Skeletal muscle tissue (tissue), 4 donors: ENCODE results near the gene ABCC4. TPM values are rescaled to one million over a fixed set of nuclear protein-coding genes. Genes with fewer than 3 reads are reported as not detected.
A peak's percentile ranks its signal among the peaks of the same experiment; 100 is the strongest.
"Not testable (repeated sequence)": the region's sequence is repeated elsewhere in the genome, so short reads cannot be mapped to it uniquely, and the experiment has no call there.

Experiments used
- H3K27ac ChIP-seq: one replicate; pipeline ENCODE4 v1.7.0; 2013; ENCODE audit warnings: mild to moderate bottlenecking, low read depth, low read length, inconsistent platforms
- H3K27me3 ChIP-seq, 3 donors: one replicate each; pipeline ENCODE4 v1.7.0; 2013; ENCODE audit warnings: low read length in 3 of 3; ENCODE audit not compliant: control insufficient read depth in 3 of 3, insufficient read depth in 3 of 3
- H3K36me3 ChIP-seq, 3 donors: one replicate each; pipeline ENCODE4 v1.7.0; 2013; ENCODE audit warnings: low read length in 3 of 3; ENCODE audit not compliant: control insufficient read depth in 3 of 3, insufficient read depth in 3 of 3
- H3K4me1 ChIP-seq, 3 donors: one replicate each; pipeline ENCODE4 v1.7.0; 2013; ENCODE audit warnings: low read length in 3 of 3, mild to moderate bottlenecking in 3 of 3; ENCODE audit not compliant: control insufficient read depth in 3 of 3, insufficient read depth in 3 of 3
- H3K4me3 ChIP-seq, 3 donors: one replicate each; pipeline ENCODE4 v1.7.0; 2013; ENCODE audit warnings: low read length in 3 of 3
- H3K9ac ChIP-seq, 3 donors: one replicate each; pipeline ENCODE4 v1.7.0; 2013; ENCODE audit warnings: low read length in 3 of 3, mild to moderate bottlenecking in 3 of 3, moderate library complexity in 2 of 3, low read depth in 1 of 3
- H3K9me3 ChIP-seq, 3 donors: one replicate each; pipeline ENCODE4 v1.7.0; 2013; ENCODE audit warnings: low read length in 3 of 3; ENCODE audit not compliant: control insufficient read depth in 3 of 3
- total RNA-seq: library from RNA; depleted of rRNA; stranded (reverse); fragments of >200 nt; gene quantifications from one replicate; pipeline ENCODE4 v1.2.3, GENCODE V29; 2014
- donor health status: Osteomylitis.

The ABCC4 gene
- total RNA-seq, 1 donor from 2014 or later: 5.2 TPM

DNA sequence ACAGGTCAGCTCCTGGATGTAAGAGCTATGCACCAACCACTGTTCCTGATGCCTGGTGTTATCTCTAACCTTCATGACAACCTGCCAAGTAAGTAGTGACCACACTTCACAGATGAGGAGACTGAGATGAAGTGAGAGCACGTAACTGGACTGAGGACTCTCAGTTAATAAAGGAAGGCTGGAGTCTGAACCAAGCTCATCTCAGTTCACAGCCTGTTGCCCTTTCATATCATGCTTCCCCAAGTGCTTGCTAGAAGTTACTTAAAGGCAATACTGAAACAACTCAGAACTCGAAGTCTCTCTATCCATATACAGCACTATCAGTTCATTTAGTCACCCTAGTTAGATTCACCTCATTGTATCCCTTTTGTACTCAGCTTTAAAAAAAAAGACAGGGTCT lies 119.7 kb downstream of the ABCC4 start:
- no peak overlapping the region for H3K27ac ChIP-seq
- no peak overlapping the region for H3K9ac ChIP-seq
- H3K27me3 ChIP-seq: no peaks in the 10 kb centered on the region
- no peak overlapping the region for H3K4me3 ChIP-seq
- H3K9me3 ChIP-seq: no peaks in the 10 kb centered on the region
- peaks cover 0 to 7% (median 6%) of the 10 kb centered on the region in 3 donors for H3K36me3 ChIP-seq
- peaks cover 6 to 9% (median 8%) of the 10 kb centered on the region in 3 donors for H3K4me1 ChIP-seq

DNA sequence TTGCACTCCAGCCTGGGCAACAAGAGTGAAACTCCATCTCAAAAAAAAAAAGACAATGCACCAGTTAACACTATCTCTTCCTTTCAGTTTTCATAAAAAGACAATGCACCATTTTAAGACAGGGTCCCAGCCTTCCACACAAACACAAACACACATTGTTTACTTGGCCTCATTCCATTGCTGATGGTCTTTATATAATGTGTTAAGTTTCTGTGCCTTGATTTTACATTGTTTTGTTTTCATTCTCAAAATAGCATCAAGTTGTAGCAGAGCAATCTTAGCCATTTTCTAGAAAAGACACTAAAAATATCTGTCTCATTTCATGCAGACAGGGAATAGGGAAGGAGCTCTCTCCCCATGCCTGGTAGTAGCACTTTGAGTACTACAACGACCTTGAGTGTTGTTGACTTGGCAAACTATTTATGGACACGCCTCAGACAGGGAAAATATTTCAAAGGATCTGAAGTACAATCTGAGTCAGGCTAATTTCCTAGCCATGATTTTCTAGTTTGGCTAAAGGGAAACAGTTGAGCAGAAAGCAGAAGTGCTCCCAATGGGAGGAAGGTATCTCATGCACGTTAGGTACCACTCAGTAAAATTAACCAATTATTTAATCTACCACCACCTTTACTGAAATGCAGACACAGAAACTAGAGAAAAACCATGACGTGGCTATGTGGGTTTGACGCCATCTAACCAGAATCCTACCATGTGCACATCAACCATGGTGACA lies 120.6 kb downstream of the ABCC4 start:
- Histone ChIP-seq H3K4me3 (no peak overlapping the region), H3K9ac (peak overlapping the region in 1 of 3 donors; percentile 40), H3K9me3 (no peaks in the 10 kb centered on the region), H3K4me1 (peaks cover 6 to 9% (median 8%) of the 10 kb centered on the region in 3 donors), H3K27me3 (no peaks in the 10 kb centered on the region), H3K36me3 (peaks cover 2 to 9% (median 7%) of the 10 kb centered on the region in 3 donors), H3K27ac (peak overlapping the region; percentile 15)

DNA sequence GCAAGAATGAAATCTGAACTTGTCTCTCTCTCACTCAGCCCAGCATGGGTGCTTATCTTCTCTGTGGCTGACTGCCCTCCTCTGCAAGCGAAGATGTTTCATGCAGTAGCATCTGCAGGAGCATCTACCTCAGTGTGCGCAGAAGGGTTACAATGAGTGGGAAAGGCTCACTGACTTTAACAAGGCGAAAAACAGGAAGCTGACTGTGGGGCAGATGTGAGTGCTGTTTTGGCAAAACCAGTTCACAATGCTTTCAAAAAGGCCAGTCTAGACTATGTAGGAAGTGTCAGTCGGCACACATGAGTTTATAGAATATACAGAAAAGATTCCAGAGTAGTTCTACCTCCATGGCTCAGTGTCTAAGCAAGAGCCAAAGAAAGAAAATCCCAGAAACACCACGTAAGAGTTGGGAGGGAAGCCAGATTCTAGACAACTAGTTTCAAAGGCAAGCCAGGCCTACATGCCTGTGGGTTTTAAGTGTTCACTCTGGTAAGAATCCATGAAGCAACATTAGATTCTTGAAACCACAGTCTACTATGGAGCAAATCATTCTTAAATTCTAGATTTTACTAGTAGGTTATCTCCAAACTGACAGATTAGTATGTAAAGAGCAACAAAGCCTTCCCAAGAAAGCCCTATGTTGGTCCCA lies 124.5 kb downstream of the ABCC4 start:
- peaks cover 6 to 8% (median 7%) of the 10 kb centered on the region in 3 donors for H3K4me1 ChIP-seq
- peaks cover 7 to 13% (median 11%) of the 10 kb centered on the region in 3 donors for H3K36me3 ChIP-seq
- H3K4me3 ChIP-seq: no peak overlapping the region
- H3K27me3 ChIP-seq: no peaks in the 10 kb centered on the region
- H3K9ac ChIP-seq: no peak overlapping the region
- no peak overlapping the region for H3K27ac ChIP-seq
- no peaks in the 10 kb centered on the region for H3K9me3 ChIP-seq

DNA sequence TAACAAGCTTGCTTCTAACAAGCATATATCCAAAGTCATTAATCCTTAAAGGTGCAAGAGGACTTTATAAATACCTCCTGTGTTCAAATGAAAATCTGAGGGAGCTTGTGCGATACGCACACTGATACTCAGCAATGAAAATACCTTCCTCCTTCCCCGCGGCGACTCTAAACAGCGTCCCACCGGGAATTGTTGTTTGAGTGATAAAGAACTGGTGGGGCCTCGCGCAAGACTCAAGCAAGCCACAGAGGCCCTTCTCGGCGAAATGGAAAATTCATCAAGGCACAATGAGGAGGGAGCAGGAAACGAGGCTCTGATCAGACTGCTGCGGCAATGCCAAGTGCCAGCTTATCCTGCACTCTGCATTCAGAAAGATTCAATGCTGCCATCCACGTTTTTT lies 126.7 kb downstream of the ABCC4 start:
- Histone ChIP-seq H3K27ac (no peak overlapping the region), H3K4me3 (no peak overlapping the region), H3K4me1 (no peaks in the 10 kb centered on the region), H3K36me3 (peaks cover 7 to 13% (median 11%) of the 10 kb centered on the region in 3 donors), H3K27me3 (no peaks in the 10 kb centered on the region), H3K9me3 (no peaks in the 10 kb centered on the region), H3K9ac (no peak overlapping the region)

- Histone ChIP-seq H3K9ac (no peak overlapping the region), H3K4me3 (no peak overlapping the region), H3K27ac (no peak overlapping the region), H3K4me1 (no peaks in the 10 kb centered on the region), H3K36me3 (peaks cover 12 to 20% (median 13%) of the 10 kb centered on the region in 3 donors), H3K27me3 (no peaks in the 10 kb centered on the region), H3K9me3 (no peaks in the 10 kb centered on the region)
Observed at GRCh38 chr13:95168191-95168590, 133.1 kb downstream of the ABCC4 start.

DNA sequence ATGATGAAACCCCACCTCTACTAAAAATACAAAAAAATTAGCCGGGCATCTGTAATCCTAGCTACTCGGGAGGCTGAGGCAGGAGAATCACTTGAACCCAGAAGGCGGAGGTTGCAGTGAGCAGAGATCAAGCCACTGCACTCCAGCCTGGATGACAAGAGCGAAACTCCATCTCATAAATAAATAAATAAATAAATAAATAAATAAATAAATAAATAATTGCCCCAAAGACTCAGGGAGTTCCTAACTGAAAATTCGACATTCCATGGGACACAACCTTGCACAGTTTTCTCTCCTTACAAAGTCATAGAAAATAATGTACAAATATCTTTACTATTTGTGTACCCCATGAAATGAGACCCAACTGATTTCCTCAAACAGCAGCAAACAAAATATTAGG lies 134.2 kb downstream of the ABCC4 start:
- peaks cover 9 to 24% (median 13%) of the 10 kb centered on the region in 3 donors for H3K36me3 ChIP-seq
- H3K9ac ChIP-seq, H3K4me3 ChIP-seq, H3K27me3 ChIP-seq, H3K4me1 ChIP-seq, H3K9me3 ChIP-seq, H3K27ac ChIP-seq: not testable (repeated sequence)

DNA sequence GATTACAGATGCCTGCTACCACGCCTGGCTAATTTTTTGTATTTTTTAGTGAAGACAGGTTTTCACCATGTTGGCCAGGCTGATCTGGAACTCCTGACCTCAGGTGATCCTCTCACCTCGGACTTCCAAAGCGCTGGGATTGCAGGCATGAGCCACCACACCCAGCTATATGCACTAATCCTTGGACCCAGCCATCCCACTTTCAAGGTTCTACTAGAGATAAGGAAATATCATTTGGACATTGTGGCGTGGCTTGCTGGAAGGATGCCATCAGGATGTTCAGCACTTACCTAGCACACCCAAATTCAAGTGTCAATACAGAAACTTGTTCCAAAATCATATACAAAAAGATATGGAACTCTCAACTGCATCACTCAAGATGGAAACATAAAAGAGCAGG lies 136.4 kb downstream of the ABCC4 start:
- H3K27me3 ChIP-seq: no peaks in the 10 kb centered on the region
- peaks cover 13 to 31% (median 19%) of the 10 kb centered on the region in 3 donors for H3K36me3 ChIP-seq
- H3K27ac ChIP-seq: no peak overlapping the region
- H3K4me1 ChIP-seq: no peaks in the 10 kb centered on the region
- no peak overlapping the region for H3K9ac ChIP-seq
- H3K9me3 ChIP-seq: no peaks in the 10 kb centered on the region
- H3K4me3 ChIP-seq: no peak overlapping the region

- no peaks in the 10 kb centered on the region for H3K27me3 ChIP-seq
- H3K27ac ChIP-seq: no peak overlapping the region
- H3K4me1 ChIP-seq: no peaks in the 10 kb centered on the region
- H3K9me3 ChIP-seq: no peaks in the 10 kb centered on the region
- peaks cover 7 to 19% (median 12%) of the 10 kb centered on the region in 3 donors for H3K36me3 ChIP-seq
- no peak overlapping the region for H3K4me3 ChIP-seq
- no peak overlapping the region for H3K9ac ChIP-seq
Observed at GRCh38 chr13:95160112-95160906, 140.9 kb downstream of the ABCC4 start.

GRCh38 chr13:95159458-95159857 lies 141.8 kb downstream of the ABCC4 start:
- Histone ChIP-seq H3K27me3 (no peaks in the 10 kb centered on the region), H3K36me3 (peaks cover 7 to 13% (median 7%) of the 10 kb centered on the region in 3 donors), H3K27ac (no peak overlapping the region), H3K9me3 (no peaks in the 10 kb centered on the region), H3K9ac (no peak overlapping the region), H3K4me3 (no peak overlapping the region), H3K4me1 (no peaks in the 10 kb centered on the region)

DNA sequence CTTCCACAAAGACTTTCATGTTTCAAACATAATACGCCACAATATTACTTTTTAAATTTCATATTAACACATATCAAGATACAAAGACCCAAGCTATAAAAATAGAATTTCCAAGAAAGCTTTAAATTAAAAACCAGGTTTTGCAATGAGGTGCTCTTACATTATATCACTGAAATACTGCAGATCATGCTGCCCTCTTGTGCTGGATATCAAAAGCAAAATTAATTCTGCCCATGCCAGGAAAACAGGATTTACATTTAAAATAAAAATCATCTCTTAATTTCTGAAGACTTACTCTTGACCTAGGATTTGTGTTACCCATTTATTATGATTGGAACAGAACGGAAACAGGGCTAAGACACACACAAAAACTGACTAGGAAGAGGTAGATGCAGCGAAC lies 145.0 kb downstream of the ABCC4 start:
- Histone ChIP-seq H3K9me3 (no peaks in the 10 kb centered on the region), H3K27ac (no peak overlapping the region), H3K27me3 (no peaks in the 10 kb centered on the region), H3K9ac (no peak overlapping the region), H3K36me3 (peaks cover 4 to 8% (median 5%) of the 10 kb centered on the region in 3 donors), H3K4me1 (no peaks in the 10 kb centered on the region), H3K4me3 (no peak overlapping the region)
